Fibroblast of the aortic adventitia (primary cell): ENCODE data around the gene COCH. TPM values are rescaled to one million over a fixed set of nuclear protein-coding genes. Genes with fewer than 3 reads are reported as not detected.

Experiments used
- DNase-seq: peaks from one replicate; pipeline ENCODE4 v3.0.0-alpha.2; 2010; ENCODE audit warnings: low read depth
- H3K4me3 ChIP-seq: 2 replicates; pipeline ENCODE4 v1.5.1; 2011; ENCODE audit warnings: low read depth, mild to moderate bottlenecking, control low read depth, low read length, moderate library complexity
- total RNA-seq: library from RNA; depleted of rRNA; stranded (reverse); fragments of >200 nt; gene quantifications from 2 replicates; pipeline ENCODE4 v1.2.3, GENCODE V29; 2012; ENCODE audit warnings: low replicate concordance
- TF ChIP-seq, protein P1 (sequence below): IDR thresholded peaks from 2 replicates; pipeline ENCODE4 v1.5.1; 2011; ENCODE audit warnings: mild to moderate bottlenecking, low read length, control low read depth, inconsistent platforms; ENCODE audit not compliant: insufficient read depth

Gene COCH
- 0.36 TPM in 1 of 2 replicates, not detected in the other for total RNA-seq

DNA sequence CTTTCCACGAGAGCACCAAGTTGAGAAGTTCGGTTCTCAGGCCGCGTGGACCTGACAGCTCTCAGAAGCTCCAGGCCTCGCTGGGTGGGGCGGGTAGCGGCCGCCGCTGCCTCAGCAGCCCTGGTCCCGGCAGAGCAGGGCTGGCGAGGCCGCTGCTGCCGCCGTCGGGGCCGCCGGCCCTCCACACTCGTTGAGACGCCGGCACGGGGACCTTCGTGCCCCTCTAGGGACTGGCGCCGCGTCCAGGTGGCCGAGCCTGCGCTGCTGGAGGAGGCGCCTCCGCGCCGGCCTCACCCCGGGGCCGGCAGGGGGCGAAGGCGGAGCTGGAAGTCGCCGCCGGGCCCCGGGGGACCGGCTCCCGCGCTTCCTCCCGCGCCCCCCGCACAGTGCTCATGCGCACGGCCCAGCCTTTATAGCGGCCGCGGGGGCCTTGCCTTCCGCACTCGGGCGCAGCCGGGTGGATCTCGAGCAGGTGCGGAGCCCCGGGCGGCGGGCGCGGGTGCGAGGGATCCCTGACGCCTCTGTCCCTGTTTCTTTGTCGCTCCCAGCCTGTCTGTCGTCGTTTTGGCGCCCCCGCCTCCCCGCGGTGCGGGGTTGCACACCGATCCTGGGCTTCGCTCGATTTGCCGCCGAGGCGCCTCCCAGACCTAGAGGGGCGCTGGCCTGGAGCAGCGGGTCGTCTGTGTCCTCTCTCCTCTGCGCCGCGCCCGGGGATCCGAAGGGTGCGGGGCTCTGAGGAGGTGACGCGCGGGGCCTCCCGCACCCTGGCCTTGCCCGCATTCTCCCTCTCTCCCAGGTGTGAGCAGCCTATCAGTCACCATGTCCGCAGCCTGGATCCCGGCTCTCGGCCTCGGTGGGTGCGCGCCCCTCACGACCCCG, at the start of gene COCH:
COCH (plus strand) TSS at position 440 of the 879 bp plus-strand sequence; CDS start at position 820, 380 bp downstream.
- DNase-seq, result no peak
- TF ChIP-seq, protein P1, sequence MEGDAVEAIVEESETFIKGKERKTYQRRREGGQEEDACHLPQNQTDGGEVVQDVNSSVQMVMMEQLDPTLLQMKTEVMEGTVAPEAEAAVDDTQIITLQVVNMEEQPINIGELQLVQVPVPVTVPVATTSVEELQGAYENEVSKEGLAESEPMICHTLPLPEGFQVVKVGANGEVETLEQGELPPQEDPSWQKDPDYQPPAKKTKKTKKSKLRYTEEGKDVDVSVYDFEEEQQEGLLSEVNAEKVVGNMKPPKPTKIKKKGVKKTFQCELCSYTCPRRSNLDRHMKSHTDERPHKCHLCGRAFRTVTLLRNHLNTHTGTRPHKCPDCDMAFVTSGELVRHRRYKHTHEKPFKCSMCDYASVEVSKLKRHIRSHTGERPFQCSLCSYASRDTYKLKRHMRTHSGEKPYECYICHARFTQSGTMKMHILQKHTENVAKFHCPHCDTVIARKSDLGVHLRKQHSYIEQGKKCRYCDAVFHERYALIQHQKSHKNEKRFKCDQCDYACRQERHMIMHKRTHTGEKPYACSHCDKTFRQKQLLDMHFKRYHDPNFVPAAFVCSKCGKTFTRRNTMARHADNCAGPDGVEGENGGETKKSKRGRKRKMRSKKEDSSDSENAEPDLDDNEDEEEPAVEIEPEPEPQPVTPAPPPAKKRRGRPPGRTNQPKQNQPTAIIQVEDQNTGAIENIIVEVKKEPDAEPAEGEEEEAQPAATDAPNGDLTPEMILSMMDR, result peak; percentile 6
- H3K4me3 ChIP-seq, result peak within 1 kb of the TSS; percentile 46

GRCh38 chr14:30826070-30826469, 48.3 kb upstream of the COCH start:
- H3K4me3 ChIP-seq, result no peak overlapping the region
- no peak for DNase-seq
- TF ChIP-seq, protein P1, result no peak

DNA sequence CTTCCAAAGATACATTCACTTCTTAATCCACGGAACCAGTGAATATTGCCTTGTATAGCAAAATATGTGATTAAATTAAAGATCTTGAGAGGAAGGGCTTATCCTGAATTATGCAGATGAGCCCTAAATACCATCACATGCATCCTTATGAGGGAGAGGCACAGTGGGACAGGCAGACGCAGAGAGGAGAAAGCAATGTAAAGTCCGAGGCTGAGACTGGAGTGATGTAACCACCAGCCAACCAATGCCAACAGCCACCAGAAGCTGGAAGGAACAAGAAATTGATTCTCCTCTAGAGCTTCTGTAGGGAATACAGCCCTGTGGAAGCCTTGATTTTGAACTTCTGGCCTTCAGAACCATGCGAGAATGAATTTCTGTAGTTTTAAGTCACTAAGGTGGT, 44.5 kb upstream of the COCH start:
- TF ChIP-seq, protein P1, result no peak
- no peak for DNase-seq
- no peak overlapping the region for H3K4me3 ChIP-seq

- DNase-seq, result no peak
- no peak overlapping the region for H3K4me3 ChIP-seq
- TF ChIP-seq, protein P1, result no peak
Measured at GRCh38 chr14:30834353-30834752, 40.0 kb upstream of the COCH start.

DNA sequence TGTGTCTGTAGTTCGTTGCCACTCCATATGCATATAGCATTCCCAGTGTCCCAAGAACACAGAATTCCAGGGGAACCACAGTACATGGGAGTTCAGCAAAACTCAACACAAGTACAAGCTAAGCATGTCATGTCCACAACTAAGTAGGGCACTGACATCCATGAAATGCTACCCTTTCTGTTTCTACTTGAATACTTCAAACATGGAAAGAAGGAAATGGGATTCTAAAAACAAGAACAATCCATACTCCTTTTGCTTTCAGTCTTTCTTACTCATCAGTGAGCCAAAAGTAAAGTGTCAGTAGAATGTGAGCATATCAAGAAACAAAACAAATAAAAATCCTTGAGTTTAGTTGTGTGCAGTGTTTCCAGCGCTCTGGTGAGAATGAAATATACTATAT, 36.0 kb upstream of the COCH start:
- no peak overlapping the region for H3K4me3 ChIP-seq
- no peak for DNase-seq
- TF ChIP-seq, protein P1, result no peak

DNA sequence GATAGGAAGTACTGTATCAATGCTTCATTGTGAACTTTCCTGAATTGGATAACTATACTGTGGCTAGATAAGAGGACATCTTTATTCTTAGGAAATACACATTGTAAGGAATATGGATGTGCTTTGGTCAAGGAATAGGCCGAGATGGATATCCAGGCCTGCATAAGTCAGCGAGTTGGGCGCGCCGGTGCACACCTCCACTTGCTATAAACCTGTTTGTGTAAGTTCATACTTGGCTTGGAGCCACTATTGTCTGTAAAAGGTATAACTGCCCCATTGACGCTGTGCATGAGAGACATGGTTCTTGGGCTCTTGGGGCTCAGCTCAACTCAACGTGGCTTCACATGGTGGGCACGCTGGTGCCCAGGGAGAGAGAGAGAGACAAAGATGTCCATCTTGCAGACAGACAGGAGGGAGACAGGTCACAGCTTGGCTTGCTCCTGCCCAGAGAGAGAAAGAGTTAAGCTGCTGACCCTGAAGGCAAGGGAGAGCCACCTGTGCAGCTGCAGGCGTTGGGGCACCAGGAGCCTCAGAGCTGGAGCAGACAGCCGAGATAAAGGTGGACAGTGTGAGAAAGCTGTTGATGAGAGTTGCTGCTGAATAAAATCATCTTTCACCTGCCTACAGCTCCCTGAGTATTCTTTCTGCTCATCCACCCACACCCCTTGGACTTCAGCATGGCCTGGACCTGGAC, 34.1 kb upstream of the COCH start:
- TF ChIP-seq, protein P1, result no peak
- H3K4me3 ChIP-seq, result no peak overlapping the region
- DNase-seq, result no peak
